ENCODE results near the gene VSIG8.

Gene VSIG8

DNA sequence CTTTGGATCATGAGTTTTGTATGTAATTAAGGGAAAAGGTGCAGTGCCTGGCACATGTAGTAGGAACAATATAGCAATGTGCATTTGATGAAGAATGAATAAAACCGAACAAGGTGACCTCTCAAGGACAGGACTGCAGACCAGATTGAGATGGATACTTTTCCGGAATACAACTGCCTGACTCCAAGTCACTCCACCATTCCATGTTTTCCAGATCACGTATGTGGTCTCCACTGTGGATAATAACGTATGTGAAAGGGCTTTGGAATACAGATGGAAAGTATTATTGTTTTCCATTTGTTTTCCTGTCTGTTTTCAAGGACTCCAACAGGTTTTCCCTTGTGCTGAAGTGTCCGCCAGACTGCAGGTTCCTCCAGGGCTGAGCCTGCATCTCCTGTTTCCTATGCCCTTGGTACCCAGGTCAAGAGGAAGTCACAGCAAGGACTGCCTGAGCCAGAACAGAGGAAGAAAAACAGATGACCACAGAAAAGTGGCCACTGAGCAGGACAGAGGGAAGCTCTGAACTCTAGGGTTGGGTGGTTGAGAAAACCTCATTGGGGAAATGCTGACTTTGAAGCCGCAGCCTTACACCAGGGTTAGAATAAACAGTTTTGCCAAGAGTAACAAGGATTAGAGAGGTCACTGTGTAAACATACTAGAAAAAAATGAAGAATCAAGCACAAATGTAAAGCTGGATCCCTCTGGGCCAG, 33.5 kb upstream of the VSIG8 start:
- ChIA-PET CTCF (no interaction called here), POLR2A (no interaction called here)
- TF ChIP-seq HDGF (IDR thresholded peaks at IDR 0.05; ENCODE audit: borderline replicate concordance): no peak
- TF ChIP-seq CTBP1 (IDR thresholded peaks at IDR 0.05; ENCODE audit: borderline replicate concordance): no peak
- no peak for DNase-seq (ENCODE audit: extremely low spot score)

DNA sequence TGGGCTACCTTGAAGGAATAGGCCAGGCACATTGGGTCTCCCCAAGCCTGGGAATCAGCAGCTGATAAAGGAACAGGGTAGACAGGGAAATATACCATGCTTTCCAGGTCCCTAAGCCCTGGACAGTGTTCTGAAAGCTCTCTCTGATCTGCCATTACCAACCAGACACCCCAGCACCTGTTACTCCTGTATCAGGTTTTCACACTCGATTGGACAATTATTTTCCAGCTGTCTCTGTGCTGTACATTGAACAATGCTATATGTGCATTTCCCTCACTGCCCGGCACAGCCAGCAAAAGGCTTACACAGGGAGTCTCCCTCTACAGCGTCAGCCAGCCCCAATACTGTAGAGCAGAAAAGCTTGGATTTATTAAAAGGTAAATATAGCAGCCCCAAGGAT, 32.8 kb upstream of the VSIG8 start:
- TF ChIP-seq BHLHE40 (IDR thresholded peaks at IDR 0.05; ENCODE audit: borderline replicate concordance): no peak
- TF ChIP-seq SP1 (IDR thresholded peaks at IDR 0.05): no peak
- TF ChIP-seq, protein P1, sequence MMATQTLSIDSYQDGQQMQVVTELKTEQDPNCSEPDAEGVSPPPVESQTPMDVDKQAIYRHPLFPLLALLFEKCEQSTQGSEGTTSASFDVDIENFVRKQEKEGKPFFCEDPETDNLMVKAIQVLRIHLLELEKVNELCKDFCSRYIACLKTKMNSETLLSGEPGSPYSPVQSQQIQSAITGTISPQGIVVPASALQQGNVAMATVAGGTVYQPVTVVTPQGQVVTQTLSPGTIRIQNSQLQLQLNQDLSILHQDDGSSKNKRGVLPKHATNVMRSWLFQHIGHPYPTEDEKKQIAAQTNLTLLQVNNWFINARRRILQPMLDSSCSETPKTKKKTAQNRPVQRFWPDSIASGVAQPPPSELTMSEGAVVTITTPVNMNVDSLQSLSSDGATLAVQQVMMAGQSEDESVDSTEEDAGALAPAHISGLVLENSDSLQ (IDR thresholded peaks at IDR 0.05): no peak
- no peak for TF ChIP-seq ELF4 (IDR thresholded peaks at IDR 0.05)
- TF ChIP-seq SUZ12 (IDR thresholded peaks at IDR 0.05): no peak
- no peak for TF ChIP-seq FOXA1 (IDR thresholded peaks at IDR 0.05)
- TF ChIP-seq L3MBTL2 (conservative IDR thresholded peaks at IDR 0.05): no peak
- no peak for TF ChIP-seq NFRKB (IDR thresholded peaks at IDR 0.05)
- no peak for TF ChIP-seq FOXM1 (IDR thresholded peaks at IDR 0.05; ENCODE audit: borderline replicate concordance)
- no peak for TF ChIP-seq FOXK2 (IDR thresholded peaks at IDR 0.05)
- CTCF ChIA-PET: interaction anchor here (0.7 to 5.7 kb wide), 2 partner anchors 96 to 1146 kb away, joined by 3 to 53 read pairs; no protein-coding TSS in a partner anchor
- POLR2A ChIA-PET: no interaction called here
- DNase-seq (ENCODE audit: extremely low spot score): no peak

DNA sequence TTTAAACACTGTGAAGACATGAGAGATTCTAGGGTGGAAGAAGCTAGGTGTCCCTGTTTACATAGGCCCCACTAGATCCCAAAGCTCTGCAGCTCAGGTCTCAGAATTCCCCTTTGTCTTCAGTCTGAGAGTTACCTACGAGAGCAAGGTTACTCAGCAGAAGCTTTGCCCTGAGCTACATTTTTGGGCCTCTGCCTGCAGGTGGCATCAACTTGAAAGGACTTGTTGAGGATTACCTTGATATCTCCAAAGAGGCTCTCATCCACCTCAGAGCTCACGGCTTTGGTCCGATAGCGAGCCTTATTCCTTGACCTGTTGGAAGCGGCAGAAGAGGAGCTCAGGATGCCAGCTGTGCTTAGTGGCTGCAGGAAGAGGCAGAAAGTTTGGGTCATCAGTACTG, 30.5 kb upstream of the VSIG8 start:
- no peak for TF ChIP-seq FOXK2 (IDR thresholded peaks at IDR 0.05)
- no peak for TF ChIP-seq ZNF384 (IDR thresholded peaks at IDR 0.05)
- no peak for TF ChIP-seq SP1 (IDR thresholded peaks at IDR 0.05)
- no peak for TF ChIP-seq FOXM1 (IDR thresholded peaks at IDR 0.05; ENCODE audit: borderline replicate concordance)
- TF ChIP-seq LEF1 (IDR thresholded peaks at IDR 0.05; ENCODE audit: borderline replicate concordance): no peak
- TF ChIP-seq, protein P1 (IDR thresholded peaks at IDR 0.05): no peak
- TF ChIP-seq SUZ12 (IDR thresholded peaks at IDR 0.05): no peak
- no peak for TF ChIP-seq HDGF (IDR thresholded peaks at IDR 0.05; ENCODE audit: borderline replicate concordance)
- TF ChIP-seq ARNT (IDR thresholded peaks at IDR 0.05): no peak
- no peak for TF ChIP-seq NFRKB (IDR thresholded peaks at IDR 0.05)
- TF ChIP-seq BHLHE40 (IDR thresholded peaks at IDR 0.05; ENCODE audit: borderline replicate concordance): no peak
- no peak for DNase-seq (ENCODE audit: extremely low spot score)
- CTCF ChIA-PET: interaction anchor here (0.6 to 5.7 kb wide), 7 partner anchors 53 to 115 kb away, joined by 3 to 53 read pairs (median 5); partner anchors contain the start of gene DUSP23
- POLR2A ChIA-PET: interaction anchor here (1.8 kb wide), 1 partner anchor 32 kb away, joined by 8 read pairs; the partner anchor contains the start of gene TAGLN2

DNA sequence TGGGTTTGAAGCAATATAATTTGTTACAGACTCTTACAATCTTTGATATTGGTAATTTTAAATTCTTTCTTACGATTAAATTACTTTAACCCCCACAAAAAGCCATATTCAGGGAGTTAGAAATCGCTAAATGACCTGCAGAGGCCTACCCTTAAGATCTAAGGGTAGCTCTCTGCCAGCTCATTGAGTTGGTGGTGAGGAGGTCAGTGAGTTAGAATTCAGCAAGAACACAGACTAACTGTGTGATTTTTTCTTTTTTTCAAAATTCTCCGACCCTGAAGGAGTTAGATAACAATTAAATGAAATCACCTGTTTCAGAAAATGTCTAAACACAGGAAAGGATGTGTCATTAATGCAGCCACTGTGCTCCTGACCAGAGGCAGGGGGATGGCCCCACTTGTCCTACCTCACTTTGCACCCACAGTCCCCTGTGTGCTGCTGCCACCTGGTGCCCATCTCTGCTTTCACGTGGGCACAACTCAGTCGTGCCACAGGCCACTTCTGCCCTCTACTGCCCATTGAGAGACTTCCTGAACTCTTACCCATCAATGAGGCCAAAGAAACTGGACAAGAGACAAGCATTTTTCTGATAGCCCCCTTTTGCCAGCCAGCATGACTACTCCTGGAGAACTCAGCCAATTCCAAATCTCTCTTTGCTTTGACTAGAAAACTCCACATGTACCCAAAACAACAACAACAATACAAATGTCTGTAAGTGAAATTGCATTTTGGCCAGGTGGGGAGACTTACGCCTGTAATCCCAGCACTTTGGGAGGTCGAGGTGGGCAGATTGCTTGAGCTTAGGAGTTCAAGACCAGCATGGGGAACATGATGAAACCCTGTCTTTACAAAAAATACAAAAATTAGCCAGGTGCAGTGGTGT, 29.1 kb upstream of the VSIG8 start:
- ChIA-PET CTCF (interaction anchor here (0.6 to 5.7 kb wide), 11 partner anchors 9 to 759 kb away, joined by 3 to 53 read pairs (median 4); no protein-coding TSS in a partner anchor), POLR2A (interaction anchor here (1.1 kb wide), 1 partner anchor 13 kb away, joined by 3 read pairs; no protein-coding TSS in a partner anchor)
- peak; percentile 56 for DNase-seq (ENCODE audit: extremely low spot score)
- no peak for TF ChIP-seq ELF4 (IDR thresholded peaks at IDR 0.05)

DNA sequence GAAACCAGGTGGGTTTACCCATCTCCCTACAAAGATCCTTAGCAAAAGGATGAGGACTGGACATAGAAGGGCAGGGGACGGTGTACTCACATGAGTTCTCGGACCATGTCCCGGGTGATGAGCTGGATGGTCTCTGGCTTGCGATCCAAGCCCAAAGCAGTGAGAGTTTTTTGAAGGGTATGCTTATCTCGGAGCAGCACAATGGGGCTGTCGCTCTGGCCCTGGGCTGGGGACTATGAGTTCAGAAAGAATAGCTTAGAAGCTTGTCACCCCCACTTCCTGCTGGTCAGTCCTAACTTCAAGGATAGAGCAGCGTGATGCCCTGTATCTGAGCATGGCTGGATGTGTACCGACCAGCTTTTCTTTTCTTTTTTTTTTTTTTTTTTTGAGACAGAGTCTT, 27.9 kb upstream of the VSIG8 start:
- no peak for TF ChIP-seq SUZ12 (IDR thresholded peaks at IDR 0.05)
- no peak for TF ChIP-seq ELF4 (IDR thresholded peaks at IDR 0.05)
- no peak for TF ChIP-seq BHLHE40 (IDR thresholded peaks at IDR 0.05; ENCODE audit: borderline replicate concordance)
- no peak for TF ChIP-seq SP1 (IDR thresholded peaks at IDR 0.05)
- no peak for TF ChIP-seq L3MBTL2 (conservative IDR thresholded peaks at IDR 0.05)
- no peak for TF ChIP-seq NFRKB (IDR thresholded peaks at IDR 0.05)
- TF ChIP-seq TARDBP (IDR thresholded peaks at IDR 0.05): no peak
- no peak for TF ChIP-seq FOXK2 (IDR thresholded peaks at IDR 0.05)
- TF ChIP-seq HDGF (IDR thresholded peaks at IDR 0.05; ENCODE audit: borderline replicate concordance): no peak
- TF ChIP-seq, protein P1 (IDR thresholded peaks at IDR 0.05): no peak
- no peak for TF ChIP-seq CTBP1 (IDR thresholded peaks at IDR 0.05; ENCODE audit: borderline replicate concordance)
- TF ChIP-seq FOXA1 (IDR thresholded peaks at IDR 0.05): no peak
- TF ChIP-seq FOXM1 (IDR thresholded peaks at IDR 0.05; ENCODE audit: borderline replicate concordance): no peak
- no peak for TF ChIP-seq ARNT (IDR thresholded peaks at IDR 0.05)
- TF ChIP-seq ZNF384 (IDR thresholded peaks at IDR 0.05): no peak
- TF ChIP-seq LEF1 (IDR thresholded peaks at IDR 0.05; ENCODE audit: borderline replicate concordance): no peak
- no peak for DNase-seq (ENCODE audit: extremely low spot score)
- ChIA-PET CTCF (interaction anchor here (1.1 to 5.7 kb wide), 3 partner anchors 67 to 117 kb away, joined by 4 to 53 read pairs (median 4); no protein-coding TSS in a partner anchor), POLR2A (interaction anchor here (1.1 kb wide), 1 partner anchor 12 kb away, joined by 3 read pairs; no protein-coding TSS in a partner anchor)

DNA sequence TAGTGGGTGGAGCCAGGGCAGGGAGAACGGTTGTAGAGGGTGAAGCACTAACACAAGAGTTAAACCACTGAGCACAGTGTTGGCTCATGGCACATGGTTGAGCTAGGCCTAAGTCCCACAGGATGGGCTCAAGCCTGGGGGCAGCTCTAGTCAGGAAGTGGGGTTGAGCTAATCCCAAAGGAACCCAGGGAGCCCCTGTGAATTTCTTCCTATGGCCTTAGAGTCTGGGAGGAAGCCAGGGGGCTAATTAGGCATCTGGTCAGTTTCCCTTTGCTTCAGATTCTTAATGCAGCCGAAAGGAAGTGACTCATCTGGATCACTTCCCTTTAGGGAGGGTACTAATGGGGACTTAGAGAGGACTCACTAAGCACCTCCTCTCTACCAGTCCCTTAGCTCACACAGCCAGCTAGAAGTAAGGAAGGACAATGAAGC, 27.4 kb upstream of the VSIG8 start:
- TF ChIP-seq NFRKB (IDR thresholded peaks at IDR 0.05) (no peak), FOXA1 (IDR thresholded peaks at IDR 0.05) (no peak), ARNT (IDR thresholded peaks at IDR 0.05) (no peak), LEF1 (IDR thresholded peaks at IDR 0.05; ENCODE audit: borderline replicate concordance) (no peak), SUZ12 (IDR thresholded peaks at IDR 0.05) (no peak), BHLHE40 (IDR thresholded peaks at IDR 0.05; ENCODE audit: borderline replicate concordance) (no peak), HDGF (IDR thresholded peaks at IDR 0.05; ENCODE audit: borderline replicate concordance) (no peak), ELF4 (IDR thresholded peaks at IDR 0.05) (no peak), FOXM1 (IDR thresholded peaks at IDR 0.05; ENCODE audit: borderline replicate concordance) (no peak), ZNF384 (IDR thresholded peaks at IDR 0.05) (no peak), TARDBP (IDR thresholded peaks at IDR 0.05) (no peak), FOXK2 (IDR thresholded peaks at IDR 0.05) (no peak), CTBP1 (IDR thresholded peaks at IDR 0.05; ENCODE audit: borderline replicate concordance) (no peak), SP1 (IDR thresholded peaks at IDR 0.05) (no peak), L3MBTL2 (conservative IDR thresholded peaks at IDR 0.05) (no peak)
- TF ChIP-seq, protein P1 (IDR thresholded peaks at IDR 0.05): no peak
- no peak for DNase-seq (ENCODE audit: extremely low spot score)
- ChIA-PET POLR2A (no interaction called here), CTCF (interaction anchor here (0.7 to 5.7 kb wide), 2 partner anchors 91 to 935 kb away, joined by 3 to 53 read pairs; no protein-coding TSS in a partner anchor)
